Activated CD4-positive, alpha-beta T cell treated with anti-CD3 and anti-CD28 coated beads, Interleukin-10, Interleukin-2, amounts not matched to agents 100 ng/mL and 50 ng/mL, durations not matched to agents 16 hours and 8 hours (primary cell): ENCODE measurements around the gene IFI44L.

Source experiments
- DNase-seq: peaks from one replicate; pipeline ENCODE4 v3.0.0-alpha.2; 2020

The IFI44L gene

GRCh38 chr1:78691995-78692747 is 71.9 kb downstream of the IFI44L start:
- no peak for DNase-seq
